ENCODE results near the gene ASB2. TPM values are rescaled to one million over a fixed set of nuclear protein-coding genes. Genes with fewer than 3 reads are reported as not detected.

Gene ASB2
- polyA plus RNA-seq, 1 donor (not counting 4 experiments of a cell fraction or from before 2014, with no cell fraction given): 0.56 TPM

DNA sequence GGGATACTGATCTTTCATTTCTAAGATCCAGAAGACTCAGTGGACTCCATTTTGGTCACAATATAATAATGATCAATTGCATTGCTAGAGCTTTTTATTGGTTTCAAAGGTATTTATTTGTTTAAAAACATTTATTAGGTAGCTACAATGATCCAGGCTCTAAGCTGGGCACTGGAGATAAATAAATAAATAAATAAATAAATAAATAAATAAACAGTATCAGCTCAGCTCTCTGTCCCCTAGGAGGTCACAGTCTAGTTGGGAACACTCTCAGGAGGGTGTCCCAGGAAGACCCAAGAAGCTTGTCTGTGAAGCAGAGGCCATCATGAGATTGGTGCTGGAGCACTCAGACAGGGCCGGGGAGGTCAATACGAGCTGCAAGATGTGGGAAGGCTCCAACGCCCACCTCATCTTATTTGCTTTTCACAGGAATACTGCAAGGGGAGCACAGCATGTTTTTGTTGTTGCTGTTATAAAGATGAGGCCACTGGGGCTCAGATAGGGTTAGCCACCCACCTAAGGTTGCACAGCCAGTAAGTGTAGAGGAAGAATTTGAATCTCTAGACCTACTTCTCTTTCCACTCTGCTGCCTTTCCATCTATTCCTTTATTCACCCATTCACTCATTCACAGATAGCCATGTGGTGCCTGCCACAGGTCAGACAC lies 15.5 kb downstream of the ASB2 start:
- no peaks in the 10 kb centered on the region for H3K27me3 ChIP-seq (ENCODE audit: control insufficient read depth, extremely low read depth, insufficient read depth, low read length)
- no peak overlapping the region for H2AFZ ChIP-seq (ENCODE audit: control insufficient read depth, low read length)
- dilution Hi-C loops (cut with MboI; ENCODE audit: extremely low pct_ligation_motif_present, low sequenced_read_pairs): no loop called here
- H3K9me1 ChIP-seq (ENCODE audit: control insufficient read depth, extremely low read depth, insufficient read depth, low read length): no peaks in the 10 kb centered on the region
- H3K27ac ChIP-seq (ENCODE audit: control insufficient read depth, insufficient read depth, low read length): peak overlapping the region; percentile 94
- H3K9ac ChIP-seq (ENCODE audit: control insufficient read depth, extremely low read depth, insufficient read depth, low read length): no peak overlapping the region
- no peaks in the 10 kb centered on the region for H3K79me2 ChIP-seq (ENCODE audit: control insufficient read depth, insufficient read depth, low read length)
- no peaks in the 10 kb centered on the region for H4K20me1 ChIP-seq (ENCODE audit: control insufficient read depth, extremely low read depth, insufficient read depth, low read length)
- H3K4me3 ChIP-seq (ENCODE audit: control insufficient read depth in 2 of 3, extremely low read depth in 1 of 3, insufficient read depth in 2 of 3, low read depth in 1 of 3, low read length in 3 of 3): no peak overlapping the region
- no peak for FAIRE-seq
- DNase-seq (ENCODE audit: low read depth, low spot score): no peak
- no peak for TF ChIP-seq EZH2 (IDR thresholded peaks at IDR 0.05; ENCODE audit: low read length)
- TF ChIP-seq, protein P1, sequence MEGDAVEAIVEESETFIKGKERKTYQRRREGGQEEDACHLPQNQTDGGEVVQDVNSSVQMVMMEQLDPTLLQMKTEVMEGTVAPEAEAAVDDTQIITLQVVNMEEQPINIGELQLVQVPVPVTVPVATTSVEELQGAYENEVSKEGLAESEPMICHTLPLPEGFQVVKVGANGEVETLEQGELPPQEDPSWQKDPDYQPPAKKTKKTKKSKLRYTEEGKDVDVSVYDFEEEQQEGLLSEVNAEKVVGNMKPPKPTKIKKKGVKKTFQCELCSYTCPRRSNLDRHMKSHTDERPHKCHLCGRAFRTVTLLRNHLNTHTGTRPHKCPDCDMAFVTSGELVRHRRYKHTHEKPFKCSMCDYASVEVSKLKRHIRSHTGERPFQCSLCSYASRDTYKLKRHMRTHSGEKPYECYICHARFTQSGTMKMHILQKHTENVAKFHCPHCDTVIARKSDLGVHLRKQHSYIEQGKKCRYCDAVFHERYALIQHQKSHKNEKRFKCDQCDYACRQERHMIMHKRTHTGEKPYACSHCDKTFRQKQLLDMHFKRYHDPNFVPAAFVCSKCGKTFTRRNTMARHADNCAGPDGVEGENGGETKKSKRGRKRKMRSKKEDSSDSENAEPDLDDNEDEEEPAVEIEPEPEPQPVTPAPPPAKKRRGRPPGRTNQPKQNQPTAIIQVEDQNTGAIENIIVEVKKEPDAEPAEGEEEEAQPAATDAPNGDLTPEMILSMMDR (optimal IDR thresholded peaks at IDR 0.05 in 1 of 3, IDR thresholded peaks at IDR 0.05 in 1 of 3, conservative IDR thresholded peaks at IDR 0.05 in 1 of 3; ENCODE audit: extremely low read depth in 1 of 3, insufficient read depth in 2 of 3, low read length in 3 of 3): no peak
- H3K36me3 ChIP-seq (ENCODE audit: control insufficient read depth in 2 of 2, extremely low read depth in 1 of 2, insufficient read depth in 2 of 2, low read length in 2 of 2): no peaks in the 10 kb centered on the region
- peaks cover 24% of the 10 kb centered on the region for H3K4me1 ChIP-seq (ENCODE audit: control insufficient read depth, extremely low read depth, insufficient read depth, low read length)
- H3K4me2 ChIP-seq (ENCODE audit: control insufficient read depth, extremely low read depth, insufficient read depth, low read depth, low read length): no peak overlapping the region
- no peaks in the 10 kb centered on the region for H3K9me3 ChIP-seq (ENCODE audit: control insufficient read depth, low read depth, low read length)

DNA sequence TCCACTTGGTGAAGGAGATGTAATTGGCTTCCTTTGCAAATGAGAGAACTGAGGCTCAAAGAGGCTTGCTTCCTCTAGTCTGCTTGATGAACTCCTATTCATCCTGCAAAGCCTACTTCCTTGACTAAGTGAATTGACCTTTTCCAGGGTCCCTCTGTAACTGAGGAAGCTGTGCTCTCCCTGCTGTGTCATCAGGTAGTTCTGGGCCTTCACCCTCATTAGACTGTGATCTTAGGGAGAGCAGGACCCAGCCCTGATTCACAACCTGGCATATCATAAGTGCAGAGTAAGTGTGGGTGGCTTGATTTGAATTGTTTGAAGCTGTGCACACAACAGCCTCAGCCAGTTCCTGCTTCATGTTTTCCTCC lies 16.3 kb downstream of the ASB2 start:
- TF ChIP-seq, protein P1 (optimal IDR thresholded peaks at IDR 0.05 in 1 of 3, IDR thresholded peaks at IDR 0.05 in 1 of 3, conservative IDR thresholded peaks at IDR 0.05 in 1 of 3; ENCODE audit: extremely low read depth in 1 of 3, insufficient read depth in 2 of 3, low read length in 3 of 3): no peak
- no peak for TF ChIP-seq EZH2 (IDR thresholded peaks at IDR 0.05; ENCODE audit: low read length)
- no peaks in the 10 kb centered on the region for H3K36me3 ChIP-seq (ENCODE audit: control insufficient read depth in 2 of 2, extremely low read depth in 1 of 2, insufficient read depth in 2 of 2, low read length in 2 of 2)
- no peaks in the 10 kb centered on the region for H3K9me1 ChIP-seq (ENCODE audit: control insufficient read depth, extremely low read depth, insufficient read depth, low read length)
- H2AFZ ChIP-seq (ENCODE audit: control insufficient read depth, low read length): no peak overlapping the region
- peaks cover 19% of the 10 kb centered on the region for H3K4me1 ChIP-seq (ENCODE audit: control insufficient read depth, extremely low read depth, insufficient read depth, low read length)
- no peaks in the 10 kb centered on the region for H3K79me2 ChIP-seq (ENCODE audit: control insufficient read depth, insufficient read depth, low read length)
- no peak overlapping the region for H3K4me3 ChIP-seq (ENCODE audit: control insufficient read depth in 2 of 3, extremely low read depth in 1 of 3, insufficient read depth in 2 of 3, low read depth in 1 of 3, low read length in 3 of 3)
- no peaks in the 10 kb centered on the region for H3K9me3 ChIP-seq (ENCODE audit: control insufficient read depth, low read depth, low read length)
- H3K4me2 ChIP-seq (ENCODE audit: control insufficient read depth, extremely low read depth, insufficient read depth, low read depth, low read length): peak overlapping the region; percentile 75
- dilution Hi-C loops (cut with MboI; ENCODE audit: extremely low pct_ligation_motif_present, low sequenced_read_pairs): no loop called here
- H3K27ac ChIP-seq (ENCODE audit: control insufficient read depth, insufficient read depth, low read length): peak overlapping the region; percentile 94
- no peaks in the 10 kb centered on the region for H4K20me1 ChIP-seq (ENCODE audit: control insufficient read depth, extremely low read depth, insufficient read depth, low read length)
- DNase-seq (ENCODE audit: low read depth, low spot score) (no peak), FAIRE-seq (no peak)
- no peaks in the 10 kb centered on the region for H3K27me3 ChIP-seq (ENCODE audit: control insufficient read depth, extremely low read depth, insufficient read depth, low read length)
- no peak overlapping the region for H3K9ac ChIP-seq (ENCODE audit: control insufficient read depth, extremely low read depth, insufficient read depth, low read length)

Measured in keratinocyte (primary cell).